Vagina (tissue), 2 donors: ENCODE data around the gene GATAD2B. TPM values are rescaled to one million over a fixed set of nuclear protein-coding genes. Genes with fewer than 3 reads are reported as not detected.
A peak's percentile ranks its signal among the peaks of the same experiment; 100 is the strongest.

Experiments used
- DNase-seq, 2 donors: peaks; one replicate each; pipeline ENCODE4 v3.0.0-alpha.2; 2017; ENCODE audit errors: extremely low spot score in 2 of 2
- H3K27ac ChIP-seq: fragments of 200-600 bp; sonication (generic); one replicate; pipeline ENCODE4 v1.5.1; 2019
- H3K27me3 ChIP-seq: fragments of 200-600 bp; sonication (generic); one replicate; pipeline ENCODE4 v1.5.1; 2019
- H3K36me3 ChIP-seq, 2 donors: fragments of 200-600 bp; sonication (generic); one replicate each; pipeline ENCODE4 v1.5.1; 2017 to 2019
- H3K4me1 ChIP-seq: fragments of 200-600 bp; sonication (generic); one replicate; pipeline ENCODE4 v1.5.1; 2019
- H3K4me3 ChIP-seq, 2 donors: fragments of 200-600 bp; sonication (generic); 1 replicate in 1 of 2; 2 replicates in 1 of 2; pipeline ENCODE4 v1.5.1; 2016 to 2019
- H3K9me3 ChIP-seq: fragments of 200-600 bp; sonication (generic); one replicate; pipeline ENCODE4 v1.5.1; 2019
- POLR2A ChIP-seq, 2 donors: fragments of 450-650 bp; IDR thresholded peaks; one replicate each; pipeline ENCODE4 v1.6.1; 2017; ENCODE audit warnings: antibody characterized with exemption in 2 of 2, mild to moderate bottlenecking in 2 of 2, moderate library complexity in 2 of 2
- POLR2AphosphoS5 ChIP-seq, 2 donors: sonication (generic); formaldehyde crosslinking; IDR thresholded peaks; one replicate each; pipeline ENCODE4 v1.9.0; 2017; ENCODE audit warnings: antibody characterized with exemption in 2 of 2, mild to moderate bottlenecking in 2 of 2, low read depth in 1 of 2; ENCODE audit not compliant: insufficient read depth in 1 of 2
- intact Hi-C: fragments of 100-400 bp; cut with DNase I; formaldehyde crosslinking; loops from one replicate; pipeline ENCODE4 v1.15.1; 2023
- total RNA-seq: library from RNA; depleted of rRNA; stranded (reverse); fragments of >200 nt; gene quantifications from one replicate; pipeline ENCODE4 v1.2.3, GENCODE V29; 2016
- TF ChIP-seq, protein P1 (sequence below), 3 experiments: fragments of 450-650 bp in 2 of 3; fragments of 200-600 bp in 1 of 3; sonication (generic) in 1 of 3; IDR thresholded peaks; one replicate each; pipeline ENCODE4 v1.5.1; 2017 to 2019; ENCODE audit warnings: antibody characterized with exemption in 3 of 3, mild to moderate bottlenecking in 2 of 3, moderate library complexity in 2 of 3

The GATAD2B gene
- total RNA-seq, 1 donor from 2014 or later: 24.1 TPM

DNA sequence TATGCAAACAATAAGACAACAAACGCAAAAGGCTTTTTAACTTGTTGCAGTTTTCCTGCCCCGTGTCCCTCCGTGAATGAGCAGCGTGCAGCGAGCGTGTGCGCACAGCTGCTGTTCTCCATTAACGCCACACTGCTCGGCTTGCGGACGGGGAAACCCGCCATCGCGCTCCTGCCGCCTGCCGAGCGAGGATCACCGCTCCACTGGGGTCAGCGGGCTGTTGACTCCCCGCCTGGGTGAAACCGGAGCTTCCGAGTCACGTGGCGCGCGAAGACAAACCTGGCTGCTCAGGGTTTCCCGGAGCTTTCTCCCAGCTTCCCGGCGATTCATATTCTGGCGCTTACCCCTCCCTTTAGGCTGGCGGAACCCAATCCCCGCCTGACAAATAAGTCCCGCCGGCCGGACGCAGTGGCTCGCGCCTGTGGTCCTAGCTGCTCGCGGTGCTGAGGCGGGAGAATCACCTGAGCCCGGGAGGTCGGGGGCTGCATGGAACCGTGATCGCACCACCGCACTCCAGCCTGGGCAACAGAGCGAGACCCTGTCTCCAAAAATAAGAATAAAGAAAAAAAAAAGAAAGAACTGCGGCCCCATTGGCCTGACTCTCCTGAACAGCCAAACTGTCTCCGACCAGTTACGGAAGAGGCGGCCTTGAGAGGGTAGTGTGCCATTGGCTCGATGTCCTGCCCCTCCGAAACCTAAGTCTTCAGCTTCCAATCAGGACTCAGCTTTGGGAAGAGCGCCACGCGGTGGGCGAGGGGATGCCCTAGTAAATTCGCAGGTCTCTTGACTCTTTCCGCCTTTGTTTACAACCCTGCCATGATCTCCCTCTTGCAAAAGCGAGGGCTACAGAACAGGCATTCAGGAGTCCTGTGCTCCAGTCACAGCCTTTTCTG, 44.6 kb upstream of the GATAD2B start, which contains the start of gene CREB3L4:
Gene CREB3L4 (plus strand): TSS at position 796 of the 893 bp plus-strand sequence. CDS start 624 bp downstream, outside the sequence.
- H3K27me3 ChIP-seq: no peaks in the 10 kb centered on the region
- no peaks in the 10 kb centered on the region for H3K36me3 ChIP-seq
- H3K4me1 ChIP-seq: peaks cover 52% of the 10 kb centered on the region
- intact Hi-C loops: no loop called here
- no peaks in the 10 kb centered on the region for H3K9me3 ChIP-seq
- peak within 1 kb of the TSS; percentile 93 for H3K27ac ChIP-seq
- DNase-seq: peak in 1 of 2 donors; percentile 96
- TF ChIP-seq POLR2AphosphoS5 (IDR thresholded peaks at IDR 0.05; ENCODE audit: insufficient read depth in 1 of 2, low read depth in 1 of 2) (peak; percentile 87 to 95), POLR2A (IDR thresholded peaks at IDR 0.05) (peak in 1 of 2 donors; percentile 58)
- TF ChIP-seq, protein P1, sequence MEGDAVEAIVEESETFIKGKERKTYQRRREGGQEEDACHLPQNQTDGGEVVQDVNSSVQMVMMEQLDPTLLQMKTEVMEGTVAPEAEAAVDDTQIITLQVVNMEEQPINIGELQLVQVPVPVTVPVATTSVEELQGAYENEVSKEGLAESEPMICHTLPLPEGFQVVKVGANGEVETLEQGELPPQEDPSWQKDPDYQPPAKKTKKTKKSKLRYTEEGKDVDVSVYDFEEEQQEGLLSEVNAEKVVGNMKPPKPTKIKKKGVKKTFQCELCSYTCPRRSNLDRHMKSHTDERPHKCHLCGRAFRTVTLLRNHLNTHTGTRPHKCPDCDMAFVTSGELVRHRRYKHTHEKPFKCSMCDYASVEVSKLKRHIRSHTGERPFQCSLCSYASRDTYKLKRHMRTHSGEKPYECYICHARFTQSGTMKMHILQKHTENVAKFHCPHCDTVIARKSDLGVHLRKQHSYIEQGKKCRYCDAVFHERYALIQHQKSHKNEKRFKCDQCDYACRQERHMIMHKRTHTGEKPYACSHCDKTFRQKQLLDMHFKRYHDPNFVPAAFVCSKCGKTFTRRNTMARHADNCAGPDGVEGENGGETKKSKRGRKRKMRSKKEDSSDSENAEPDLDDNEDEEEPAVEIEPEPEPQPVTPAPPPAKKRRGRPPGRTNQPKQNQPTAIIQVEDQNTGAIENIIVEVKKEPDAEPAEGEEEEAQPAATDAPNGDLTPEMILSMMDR (IDR thresholded peaks at IDR 0.05): peak in 2 of 3 experiments; percentile 16 to 31
- H3K4me3 ChIP-seq: peak within 1 kb of the TSS; percentile 63 to 65

DNA sequence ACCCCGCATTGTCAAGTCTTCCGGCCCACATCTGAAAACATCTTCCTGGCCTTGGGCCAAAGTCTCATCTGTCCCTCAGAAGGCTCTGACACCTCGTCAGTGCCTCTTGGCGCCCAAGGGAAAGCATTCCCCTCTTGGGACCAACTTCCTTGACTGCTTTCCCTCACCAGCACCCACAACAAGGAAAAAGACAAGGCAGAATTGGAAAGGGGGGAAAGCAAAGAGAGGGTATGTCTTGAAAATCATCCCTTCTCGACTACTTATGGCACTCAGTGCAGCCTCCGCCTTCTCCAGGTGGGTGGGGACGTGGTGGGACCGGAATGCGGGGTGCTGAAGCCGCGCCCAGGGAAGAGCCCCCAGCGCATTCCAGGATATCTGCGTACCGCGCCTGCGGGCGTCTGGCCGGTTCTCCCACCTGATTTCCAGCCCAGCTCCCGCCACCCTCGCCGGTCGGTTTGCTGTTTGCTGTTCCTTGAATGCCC, 41.1 kb upstream of the GATAD2B start:
- DNase-seq: no peak
- intact Hi-C loops: no loop called here
- TF ChIP-seq POLR2A (IDR thresholded peaks at IDR 0.05) (no peak), POLR2AphosphoS5 (IDR thresholded peaks at IDR 0.05; ENCODE audit: insufficient read depth in 1 of 2, low read depth in 1 of 2) (no peak)
- TF ChIP-seq, protein P1 (IDR thresholded peaks at IDR 0.05): no peak
- Histone ChIP-seq H3K9me3 (no peaks in the 10 kb centered on the region), H3K36me3 (peaks cover 0 to 9% of the 10 kb centered on the region in 2 donors), H3K27me3 (no peaks in the 10 kb centered on the region), H3K4me1 (peaks cover 66% of the 10 kb centered on the region), H3K27ac (peak overlapping the region; percentile 96), H3K4me3 (peak overlapping the region; percentile 59 to 81)

DNA sequence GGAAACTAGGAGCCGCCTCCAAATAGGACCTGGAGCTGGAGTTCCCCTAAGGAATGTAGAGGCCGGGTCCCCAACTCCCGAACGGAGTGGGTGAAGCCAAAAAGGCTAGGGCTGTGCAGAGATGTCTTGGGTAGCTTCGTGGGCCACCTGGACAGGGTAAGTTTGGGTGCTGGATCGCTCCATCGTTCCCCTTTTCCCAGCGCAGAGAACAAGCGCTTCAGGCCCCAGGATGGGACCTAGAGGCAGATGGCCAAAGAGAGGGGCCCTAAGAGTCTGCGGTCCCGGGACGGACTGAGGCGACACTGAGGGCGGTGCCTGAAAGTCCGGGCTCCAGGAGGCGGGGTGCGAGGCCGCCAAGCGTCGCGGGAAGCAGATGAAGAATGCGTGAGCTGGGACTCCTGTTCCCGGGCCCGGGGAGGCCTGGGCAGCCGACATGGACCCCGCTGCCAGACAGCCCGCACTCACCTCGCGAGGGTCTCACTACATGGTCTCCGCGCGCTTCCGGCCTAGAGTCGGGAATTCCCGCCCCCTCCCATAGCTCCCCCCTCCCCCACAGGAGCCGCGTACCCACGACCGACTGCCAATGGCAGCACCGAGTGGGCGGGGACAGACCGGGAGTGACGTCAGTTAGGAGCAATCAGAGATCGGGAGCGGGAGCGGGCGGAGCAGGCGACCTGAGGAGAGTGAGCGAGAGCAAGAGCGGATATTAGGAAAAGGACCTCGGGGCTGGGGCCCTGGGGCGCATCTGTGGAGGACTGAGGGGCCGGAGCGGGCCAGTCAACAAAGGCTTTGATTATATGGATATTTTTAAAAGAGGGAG, 40.5 kb upstream of the GATAD2B start, which contains the start of gene SLC39A1:
Gene SLC39A1 (minus strand): TSS at position 508 of the 820 bp plus-strand sequence. CDS start 822 bp downstream, outside the sequence.
- no peaks in the 10 kb centered on the region for H3K27me3 ChIP-seq
- H3K4me3 ChIP-seq: peak within 1 kb of the TSS; percentile 59 to 81
- intact Hi-C loops: no loop called here
- TF ChIP-seq POLR2AphosphoS5 (IDR thresholded peaks at IDR 0.05; ENCODE audit: insufficient read depth in 1 of 2, low read depth in 1 of 2) (peak; percentile 90 to 95), POLR2A (IDR thresholded peaks at IDR 0.05) (peak in 1 of 2 donors; percentile 79)
- TF ChIP-seq, protein P1 (IDR thresholded peaks at IDR 0.05): peak in 1 of 3 experiments; percentile 22
- peak within 1 kb of the TSS; percentile 96 for H3K27ac ChIP-seq
- H3K4me1 ChIP-seq: peaks cover 62% of the 10 kb centered on the region
- peaks cover 0 to 9% of the 10 kb centered on the region in 2 donors for H3K36me3 ChIP-seq
- no peaks in the 10 kb centered on the region for H3K9me3 ChIP-seq
- DNase-seq: peak in 1 of 2 donors; percentile 99

DNA sequence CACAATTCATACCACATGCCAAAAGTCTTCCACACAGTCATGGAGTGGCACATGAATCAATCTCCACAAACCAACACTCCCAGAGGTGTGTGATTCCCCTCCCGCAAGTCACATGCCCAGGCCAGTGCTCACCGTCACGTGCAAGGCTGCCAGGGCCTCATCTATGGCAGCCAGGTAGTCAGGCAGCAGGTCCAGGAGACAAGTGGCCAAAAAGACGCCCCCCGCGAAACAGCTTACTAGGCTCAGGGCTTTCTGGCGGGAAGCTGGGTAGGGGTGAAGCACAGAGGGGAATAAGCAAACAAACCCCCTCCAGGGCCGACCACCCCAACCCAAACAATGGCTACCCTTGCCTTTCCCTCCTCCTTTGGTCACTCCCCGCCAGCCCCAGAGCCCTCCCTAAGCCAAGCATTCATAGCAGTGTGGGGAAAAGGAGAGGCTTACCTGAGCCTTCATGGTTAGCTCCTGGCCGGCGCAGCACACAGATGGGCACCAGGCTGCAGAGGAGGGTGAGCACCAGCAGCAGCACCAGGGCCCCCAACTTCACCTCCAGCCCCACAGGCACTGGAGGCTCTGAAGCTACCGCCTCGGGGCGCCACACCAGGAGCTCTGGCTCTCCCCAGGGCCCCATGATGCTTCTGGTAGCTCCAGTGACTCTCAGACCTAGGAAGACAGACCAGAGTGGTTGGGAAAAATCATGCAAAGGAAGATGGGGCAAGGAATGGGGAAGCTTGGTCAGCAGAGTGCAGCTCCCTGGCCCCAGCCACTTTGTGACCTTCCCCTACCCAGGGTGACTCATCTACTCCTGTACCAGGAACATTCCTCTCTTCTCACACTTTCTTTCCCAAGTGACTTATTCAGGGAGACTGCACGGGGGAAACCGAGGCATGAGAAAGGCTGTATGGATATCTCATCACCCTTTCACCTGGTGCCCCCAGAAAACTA, 39.6 kb upstream of the GATAD2B start:
- intact Hi-C loops: no loop called here

More for the DNA sequence above, 39.6 kb upstream of the GATAD2B start:
- peaks cover 0 to 9% of the 10 kb centered on the region in 2 donors for H3K36me3 ChIP-seq
- DNase-seq: no peak
- peak overlapping the region; percentile 59 to 81 for H3K4me3 ChIP-seq
- TF ChIP-seq, protein P1 (IDR thresholded peaks at IDR 0.05): no peak
- TF ChIP-seq POLR2AphosphoS5 (IDR thresholded peaks at IDR 0.05; ENCODE audit: insufficient read depth in 1 of 2, low read depth in 1 of 2): no peak
- TF ChIP-seq POLR2A (IDR thresholded peaks at IDR 0.05): no peak
- H3K27me3 ChIP-seq: no peaks in the 10 kb centered on the region
- H3K4me1 ChIP-seq: peaks cover 64% of the 10 kb centered on the region
- peak overlapping the region; percentile 96 for H3K27ac ChIP-seq
- no peaks in the 10 kb centered on the region for H3K9me3 ChIP-seq
